Lung (tissue), 12 donors: ENCODE measurements around the gene NFATC1. TPM values are rescaled to one million over a fixed set of nuclear protein-coding genes. Genes with fewer than 3 reads are reported as not detected.

Source experiments
- ATAC-seq: fragments of 200-7000 bp; cut with Tn5 transposase; one replicate; pipeline ENCODE4 v1.9.1; 2020; ENCODE audit warnings: moderate number of reproducible peaks; ENCODE audit not compliant: insufficient read depth, low FRiP score
- DNase-seq, 3 donors: peaks; one replicate each; pipeline ENCODE4 v3.0.0-alpha.2; 2013 to 2017
- H3K27ac ChIP-seq, 2 donors: one replicate each; pipeline ENCODE4 v1.5.1; 2013; ENCODE audit warnings: mild to moderate bottlenecking in 2 of 2, moderate library complexity in 2 of 2, control low read depth in 1 of 2, inconsistent platforms in 1 of 2, low read depth in 1 of 2, low read length in 1 of 2
- H3K27me3 ChIP-seq, 3 donors: one replicate each; pipeline ENCODE4 v1.5.1; 2013; ENCODE audit warnings: low read length in 2 of 3; ENCODE audit not compliant: control insufficient read depth in 3 of 3, insufficient read depth in 3 of 3
- H3K36me3 ChIP-seq, 4 donors: one replicate each; pipeline ENCODE4 v1.5.1; 2013; ENCODE audit warnings: low read length in 4 of 4, mild to moderate bottlenecking in 1 of 4, moderate library complexity in 1 of 4; ENCODE audit not compliant: control insufficient read depth in 4 of 4, insufficient read depth in 4 of 4
- H3K4me1 ChIP-seq, 5 donors: one replicate each; pipeline ENCODE4 v1.5.1; 2013; ENCODE audit warnings: low read length in 5 of 5, mild to moderate bottlenecking in 2 of 5, moderate library complexity in 1 of 5; ENCODE audit not compliant: control insufficient read depth in 5 of 5, insufficient read depth in 5 of 5
- H3K4me3 ChIP-seq: one replicate; pipeline ENCODE4 v1.5.1; 2013; ENCODE audit warnings: mild to moderate bottlenecking, control low read depth, moderate library complexity
- H3K9ac ChIP-seq, 2 donors: one replicate each; pipeline ENCODE4 v1.5.1; 2013; ENCODE audit warnings: low read length in 2 of 2, control low read depth in 1 of 2; ENCODE audit not compliant: insufficient read depth in 1 of 2
- H3K9me3 ChIP-seq, 4 donors: one replicate each; pipeline ENCODE4 v1.5.1; 2013; ENCODE audit warnings: low read length in 3 of 4, mild to moderate bottlenecking in 1 of 4, moderate library complexity in 1 of 4; ENCODE audit not compliant: control insufficient read depth in 4 of 4, insufficient read depth in 3 of 4
- CTCF ChIP-seq: IDR thresholded peaks from 2 replicates; pipeline ENCODE4 v1.5.1; 2012; ENCODE audit warnings: mild to moderate bottlenecking; ENCODE audit errors: control extremely low read depth, extremely low read depth
- WGBS, 2 donors: extraction: QIAGEN DNeasy Blood & Tissue Kit; methylation state at CpG; one replicate each; pipeline ENCODE4 v1.1.7; 2013; 5-methylcytosine and 5-hydroxymethylcytosine counted together
- polyA plus RNA-seq, 2 donors: library from polyadenylated mRNA; stranded (reverse); fragments of 200-250 nt; gene quantifications; one replicate each; pipeline ENCODE4 v1.2.1, GENCODE V29; 2013
- total RNA-seq, 2 donors: library from RNA; depleted of rRNA in 1 of 2; stranded (reverse); fragments of >200 nt in 1 of 2; gene quantifications; one replicate each; pipeline ENCODE4 v1.2.1, GENCODE V29; 2014 to 2021
- donor health status: control.
- donor health status: control.
- donor health status: Bipolar disorder and iron deficiency.
- donor health status: healthy.
- donor health status: DM: yes; HTN: yes; CAD: no.

Gene NFATC1
- total and polyA plus RNA-seq, 4 donors, result 8.6 to 25.5 (median 12.9) TPM

GRCh38 chr18:79507076-79507545 is 111.4 kb downstream of the NFATC1 start:
- peaks cover 0 to 4% (median 0%) of the 10 kb centered on the region in 4 donors for H3K36me3 ChIP-seq
- ATAC-seq (peak; percentile 54), DNase-seq (peak; percentile 78 to 85 (median 82))
- no peak for TF ChIP-seq CTCF
- H3K4me3 ChIP-seq, result no peak overlapping the region
- H3K27me3 ChIP-seq, result no peaks in the 10 kb centered on the region
- peaks cover 6 to 27% (median 13%) of the 10 kb centered on the region in 5 donors for H3K4me1 ChIP-seq
- WGBS, 2 donors, result 10 to 20% methylated on average over 24 of the region's 24 CpGs
- peak overlapping the region; percentile 83 to 92 for H3K27ac ChIP-seq
- peak overlapping the region in 1 of 2 donors; percentile 11 for H3K9ac ChIP-seq
- no peaks in the 10 kb centered on the region for H3K9me3 ChIP-seq

- TF ChIP-seq CTCF, result no peak
- H3K36me3 ChIP-seq, result peaks cover 0 to 5% (median 0%) of the 10 kb centered on the region in 4 donors
- no peak overlapping the region for H3K4me3 ChIP-seq
- no peaks in the 10 kb centered on the region for H3K27me3 ChIP-seq
- ATAC-seq (peak; percentile 62), DNase-seq (peak; percentile 77 to 90 (median 80))
- H3K4me1 ChIP-seq, result peaks cover 6 to 27% (median 13%) of the 10 kb centered on the region in 5 donors
- peak overlapping the region in 1 of 2 donors; percentile 60 for H3K9ac ChIP-seq
- peak overlapping the region; percentile 83 to 92 for H3K27ac ChIP-seq
- 11 to 19% methylated on average over 46 of the region's 46 CpGs for WGBS, 2 donors
- H3K9me3 ChIP-seq, result no peaks in the 10 kb centered on the region
Measured at GRCh38 chr18:79507546-79508480, 112.1 kb downstream of the NFATC1 start.

- peak in 1 of 3 donors; percentile 9 for DNase-seq
- Histone ChIP-seq H3K4me1 (peaks cover 6 to 27% (median 13%) of the 10 kb centered on the region in 5 donors), H3K27me3 (no peaks in the 10 kb centered on the region), H3K36me3 (peaks cover 0 to 2% (median 0%) of the 10 kb centered on the region in 4 donors), H3K9ac (no peak overlapping the region), H3K9me3 (no peaks in the 10 kb centered on the region), H3K27ac (no peak overlapping the region), H3K4me3 (no peak overlapping the region)
- TF ChIP-seq CTCF, result no peak
- no peak for ATAC-seq
- 58 to 81% methylated on average over 40 of the region's 40 CpGs for WGBS, 2 donors
Measured at GRCh38 chr18:79508565-79509535, 113.1 kb downstream of the NFATC1 start.
